Right lobe of liver (tissue), 4 donors: ENCODE results near the gene ABCC5.

Experiments used
- CTCF ChIP-seq, 4 donors: fragments of 200-600 bp in 3 of 4; fragments of 450-650 bp in 1 of 4; IDR thresholded peaks; one replicate each; pipeline versions ENCODE4 v1.5.1 to v1.8.0; 2016 to 2022; ENCODE audit warnings: antibody characterized with exemption in 4 of 4, mild to moderate bottlenecking in 2 of 4
- POLR2A ChIP-seq: fragments of 450-650 bp; IDR thresholded peaks from one replicate; pipeline ENCODE4 v1.6.1; 2017; ENCODE audit warnings: antibody characterized with exemption, mild to moderate bottlenecking
- donor health status: DM: no; HTN: no; CAD: no.
- donor health status: DM: no; HTN: no; CAD: no.
- donor health status: DM: no; HTN: yes; CAD: no.

- TF ChIP-seq CTCF (IDR thresholded peaks at IDR 0.05) (no peak), POLR2A (no peak)
These were observed 138.4 kb downstream of the ABCC5 start for GRCh38 chr3:183879243-183879642.
